ENCODE results near the gene TENM3. TPM values are rescaled to one million over a fixed set of nuclear protein-coding genes. Genes with fewer than 3 reads are reported as not detected.

TENM3 gene
- total RNA-seq, 1 experiment from 2014 or later = 34.1 TPM

GRCh38 chr4:182555997-182556418 lies 312.8 kb downstream of the TENM3 start:
- H3K4me3 Mint-ChIP-seq (ENCODE audit: unreplicated experiment) = no peak overlapping the region
- intact Hi-C loops (cut with micrococcal nuclease) = no loop called here
- TF ChIP-seq CTCF (IDR thresholded peaks at IDR 0.05; ENCODE audit: unreplicated experiment) = no peak
- BruUV-seq (replicated peaks) = no TSS peak
- no peaks in the 10 kb centered on the region for H3K27me3 Mint-ChIP-seq (ENCODE audit: insufficient read depth, unreplicated experiment)
- no peaks in the 10 kb centered on the region for H3K36me3 Mint-ChIP-seq (ENCODE audit: insufficient read depth, unreplicated experiment)
- H3K27ac Mint-ChIP-seq (ENCODE audit: low read depth, unreplicated experiment) = no peak overlapping the region
- POLR2A ChIA-PET = no interaction called here
- no peaks in the 10 kb centered on the region for H3K4me1 Mint-ChIP-seq (ENCODE audit: insufficient read depth, unreplicated experiment)
- DNase-seq (ENCODE audit: unreplicated experiment) = peak; percentile 68
- CTCF ChIA-PET = interaction anchor here (1.0 kb wide), 1 partner anchor 128 kb away, joined by 3 read pairs; no protein-coding TSS in a partner anchor
- no peaks in the 10 kb centered on the region for H3K9me3 Mint-ChIP-seq (ENCODE audit: unreplicated experiment)

DNA sequence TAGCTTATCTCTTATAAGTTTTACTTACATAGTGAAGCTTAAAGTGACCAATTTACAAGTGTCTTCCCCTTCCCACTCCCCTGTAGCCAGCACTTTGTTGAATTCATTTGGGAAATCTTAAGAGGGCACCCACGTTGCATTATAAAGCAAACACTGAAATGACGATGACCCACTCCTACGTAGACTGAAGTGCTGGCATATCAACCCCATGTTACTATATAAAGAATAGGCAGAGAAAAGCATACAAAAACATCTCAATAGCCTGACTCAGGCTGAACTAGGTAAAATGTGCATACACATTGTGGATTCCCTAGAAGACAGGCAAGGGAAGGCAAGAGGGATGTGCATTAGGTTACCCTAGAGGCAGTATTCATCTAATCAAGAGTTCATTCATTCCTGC lies 313.4 kb downstream of the TENM3 start:
- H3K27me3 Mint-ChIP-seq (ENCODE audit: insufficient read depth, unreplicated experiment) = no peaks in the 10 kb centered on the region
- no peak for DNase-seq (ENCODE audit: unreplicated experiment)
- no peak overlapping the region for H3K27ac Mint-ChIP-seq (ENCODE audit: low read depth, unreplicated experiment)
- POLR2A ChIA-PET = interaction anchor here (0.7 kb wide), 2 partner anchors 361 to 897 kb away, joined by 3 read pairs; no protein-coding TSS in a partner anchor
- no peaks in the 10 kb centered on the region for H3K4me1 Mint-ChIP-seq (ENCODE audit: insufficient read depth, unreplicated experiment)
- intact Hi-C loops (cut with micrococcal nuclease) = no loop called here
- CTCF ChIA-PET = interaction anchor here (1.0 to 1.2 kb wide), 2 partner anchors 127 to 321 kb away, joined by 3 read pairs; no protein-coding TSS in a partner anchor
- H3K9me3 Mint-ChIP-seq (ENCODE audit: unreplicated experiment) = no peaks in the 10 kb centered on the region
- BruUV-seq (replicated peaks) = no TSS peak
- H3K4me3 Mint-ChIP-seq (ENCODE audit: unreplicated experiment) = no peak overlapping the region
- TF ChIP-seq CTCF (IDR thresholded peaks at IDR 0.05; ENCODE audit: unreplicated experiment) = no peak
- H3K36me3 Mint-ChIP-seq (ENCODE audit: insufficient read depth, unreplicated experiment) = no peaks in the 10 kb centered on the region

DNA sequence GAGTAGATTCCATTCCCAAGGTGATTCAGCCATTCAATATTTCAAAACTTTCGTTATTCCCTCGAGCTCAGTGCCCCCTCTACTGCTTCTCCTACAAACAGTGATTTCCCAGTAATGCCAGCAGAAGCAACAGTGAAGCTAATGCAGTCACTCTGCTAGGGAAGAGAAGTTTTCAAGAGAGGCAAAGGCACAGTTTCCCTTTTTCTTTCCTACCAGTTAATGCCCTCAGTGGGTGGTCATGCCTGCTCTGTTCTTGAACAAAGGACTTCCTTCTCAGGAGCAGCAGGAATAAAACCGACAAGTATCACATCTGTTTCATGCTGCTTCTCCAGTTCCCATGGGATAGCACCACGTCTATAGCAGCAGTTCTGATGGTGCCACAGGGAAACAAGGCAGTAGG lies 317.2 kb downstream of the TENM3 start:
- DNase-seq (ENCODE audit: unreplicated experiment) = no peak
- no TSS peak for BruUV-seq (replicated peaks)
- ChIA-PET POLR2A (no interaction called here), CTCF (no interaction called here)
- TF ChIP-seq CTCF (IDR thresholded peaks at IDR 0.05; ENCODE audit: unreplicated experiment) = no peak
- intact Hi-C loops (cut with micrococcal nuclease) = no loop called here
- Mint-ChIP-seq H3K4me3 (ENCODE audit: unreplicated experiment) (no peak overlapping the region), H3K4me1 (ENCODE audit: insufficient read depth, unreplicated experiment) (no peaks in the 10 kb centered on the region), H3K27ac (ENCODE audit: low read depth, unreplicated experiment) (no peak overlapping the region), H3K36me3 (ENCODE audit: insufficient read depth, unreplicated experiment) (no peaks in the 10 kb centered on the region), H3K9me3 (ENCODE audit: unreplicated experiment) (no peaks in the 10 kb centered on the region), H3K27me3 (ENCODE audit: insufficient read depth, unreplicated experiment) (no peaks in the 10 kb centered on the region)

DNA sequence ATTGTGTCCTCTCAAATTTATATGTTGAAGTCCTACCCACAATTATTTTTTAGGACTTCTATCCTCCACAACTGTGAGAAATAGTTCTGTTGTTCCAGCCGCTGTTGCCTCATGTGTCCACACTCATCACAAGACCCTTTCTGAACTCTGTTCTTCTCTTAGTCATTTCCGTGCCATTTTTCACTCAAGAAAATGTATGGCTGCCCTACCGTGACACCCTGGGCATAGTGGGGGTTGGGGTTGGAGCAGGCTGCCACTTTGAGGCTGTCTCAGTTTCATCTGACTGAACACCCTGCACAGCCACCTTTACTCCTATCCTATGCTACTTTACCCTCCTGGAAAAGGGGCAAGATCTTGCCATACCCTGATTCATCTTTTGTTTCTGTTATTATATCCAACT lies 319.1 kb downstream of the TENM3 start:
- Mint-ChIP-seq H3K36me3 (ENCODE audit: insufficient read depth, unreplicated experiment) (no peaks in the 10 kb centered on the region), H3K4me1 (ENCODE audit: insufficient read depth, unreplicated experiment) (no peaks in the 10 kb centered on the region), H3K9me3 (ENCODE audit: unreplicated experiment) (no peaks in the 10 kb centered on the region), H3K27me3 (ENCODE audit: insufficient read depth, unreplicated experiment) (no peaks in the 10 kb centered on the region), H3K27ac (ENCODE audit: low read depth, unreplicated experiment) (no peak overlapping the region), H3K4me3 (ENCODE audit: unreplicated experiment) (no peak overlapping the region)
- ChIA-PET CTCF (no interaction called here), POLR2A (no interaction called here)
- no TSS peak for BruUV-seq (replicated peaks)
- no peak for DNase-seq (ENCODE audit: unreplicated experiment)
- intact Hi-C loops (cut with micrococcal nuclease) = no loop called here
- no peak for TF ChIP-seq CTCF (IDR thresholded peaks at IDR 0.05; ENCODE audit: unreplicated experiment)
